K562 (cell line): ENCODE results near the gene COX6A1. TPM values are rescaled to one million over a fixed set of nuclear protein-coding genes. Genes with fewer than 3 reads are reported as not detected.

Experiments used
- ATAC-seq: fragments of 200-7000 bp; cut with Tn5 transposase; 3 replicates; pipeline ENCODE4 v1.9.1; 2020; ENCODE audit warnings: moderate library complexity
- BruUV-seq: library from RNA; stranded (reverse); fragments of 400-500 nt; replicated peaks from 2 replicates; lab custom pipeline; 2021; lab: Mats Ljungman, UMichigan
- CTCF ChIA-PET: fragments of 300-600 bp; formaldehyde crosslinking; extraction: SDS; loops from one replicate; lab custom pipeline; 2021; ENCODE audit warnings: low intra/inter-chr PET ratio; lab: Yijun Ruan, JAX
- POLR2A ChIA-PET: fragments of 300-600, 350-650 bp; sonication (Branson Sonifier 250); formaldehyde crosslinking; extraction: SDS; loops from one replicate; lab custom pipeline; 2021; ENCODE audit warnings: antibody characterized with exemption, inconsistent platforms; lab: Yijun Ruan, JAX
- DNase-seq, 4 experiments: peaks; one replicate each; pipeline versions ENCODE4 v3.0.0 to v3.0.0-alpha.2; 2011 to 2018; ENCODE audit warnings: low spot score in 3 of 4, mixed read lengths in 3 of 4; ENCODE audit errors: extremely low read depth in 1 of 4
- FAIRE-seq: peaks from 2 replicates; lab custom pipeline; 2011; peaks lifted over from hg19 to GRCh38; lab: Jason Lieb, UNC
- H2AFZ ChIP-seq: 2 replicates; pipeline ENCODE4 v1.6.0; 2011; ENCODE audit warnings: low read depth, low read length, control low read depth, inconsistent platforms
- H3K27ac ChIP-seq: fragments of 200-600 bp; 3 replicates; pipeline ENCODE4 v1.8.0; 2011; ENCODE audit warnings: low read depth, mild to moderate bottlenecking, control low read depth, inconsistent platforms, low read length, moderate library complexity, mixed read lengths; ENCODE audit errors: extremely low read depth
- H3K27me3 ChIP-seq, 2 experiments: fragments of 300-600 bp in 1 of 2; 2 replicates in 1 of 2; 3 replicates in 1 of 2; pipeline versions ENCODE4 v1.6.0 to v1.8.0; 2011; ENCODE audit warnings: inconsistent platforms in 2 of 2, low read length in 2 of 2, mild to moderate bottlenecking in 1 of 2, mixed read lengths in 1 of 2, moderate library complexity in 1 of 2; ENCODE audit not compliant: control insufficient read depth in 2 of 2, insufficient read depth in 2 of 2
- H3K36me3 ChIP-seq: fragments of 300-600 bp; 3 replicates; pipeline ENCODE4 v1.8.0; 2011; ENCODE audit warnings: mild to moderate bottlenecking, low read length, inconsistent platforms; ENCODE audit not compliant: control insufficient read depth, insufficient read depth
- H3K4me1 ChIP-seq, 2 experiments: fragments of 200-600 bp in 1 of 2; replicated peaks in 1 of 2; 2 replicates in 1 of 2; 3 replicates in 1 of 2; pipeline versions ENCODE4 v1.5.1 to v1.8.0; 2011; ENCODE audit warnings: inconsistent platforms in 2 of 2, low read length in 2 of 2, mild to moderate bottlenecking in 1 of 2, mixed read lengths in 1 of 2, moderate library complexity in 1 of 2; ENCODE audit not compliant: control insufficient read depth in 2 of 2, insufficient read depth in 2 of 2
- H3K4me2 ChIP-seq: 2 replicates; pipeline ENCODE4 v1.6.1; 2011; ENCODE audit warnings: low read length, control low read depth, inconsistent platforms, mixed read lengths; ENCODE audit not compliant: insufficient read depth
- H3K4me3 ChIP-seq: fragments of 200-600 bp; sonication (generic), shearing (Covaris generic); 2 replicates; pipeline ENCODE4 v1.5.1; 2016; ENCODE audit warnings: control low read depth, inconsistent platforms
- H3K79me2 ChIP-seq: fragments of 200-600 bp; 3 replicates; pipeline ENCODE4 v1.8.0; 2011; ENCODE audit warnings: low read length, inconsistent platforms; ENCODE audit not compliant: control insufficient read depth, insufficient read depth
- H3K9ac ChIP-seq, 2 experiments: 2 replicates each; pipeline versions ENCODE4 v1.6.0 to v1.6.1; 2011; ENCODE audit warnings: low read depth in 2 of 2, low read length in 2 of 2, control low read depth in 1 of 2, inconsistent platforms in 1 of 2, mild to moderate bottlenecking in 1 of 2, mixed read lengths in 1 of 2; ENCODE audit not compliant: insufficient read depth in 1 of 2
- H3K9me1 ChIP-seq: one replicate; pipeline ENCODE4 v1.6.0; 2011; ENCODE audit warnings: inconsistent platforms, mild to moderate bottlenecking, low read length, moderate library complexity; ENCODE audit not compliant: control insufficient read depth, insufficient read depth
- H3K9me3 ChIP-seq: replicated peaks from 2 replicates; pipeline ENCODE4 v1.5.1; 2011; ENCODE audit warnings: low read depth, low read length, inconsistent platforms; ENCODE audit not compliant: control insufficient read depth, insufficient read depth
- H4K20me1 ChIP-seq: replicated peaks from 2 replicates; pipeline ENCODE4 v1.6.1; 2011; ENCODE audit warnings: low read length, inconsistent platforms, mixed read lengths; ENCODE audit not compliant: control insufficient read depth, insufficient read depth
- CHD2 ChIP-seq: IDR thresholded peaks from 2 replicates; pipeline ENCODE4 v1.6.1; 2011; ENCODE audit warnings: low read depth, low read length
- RAD21 ChIP-seq, 2 experiments: fragments of 250-450 bp in 1 of 2; fragments of 450-650 bp in 1 of 2; sonication (Bioruptor Pico) in 1 of 2; formaldehyde crosslinking in 1 of 2; IDR thresholded peaks in 1 of 2; conservative IDR thresholded peaks in 1 of 2; 2 replicates each; pipeline versions ENCODE4 v1.4.0 to v1.8.0; 2020 to 2022; ENCODE audit warnings: mild to moderate bottlenecking in 2 of 2, moderate library complexity in 1 of 2
- RBM22 ChIP-seq: fragments of 200-400 bp; formaldehyde crosslinking; IDR thresholded peaks from 2 replicates; pipeline ENCODE4 v1.6.1; 2018; ENCODE audit warnings: low read length, low read depth; ENCODE audit not compliant: poor library complexity, severe bottlenecking
- TEAD2 ChIP-seq: fragments of 450-650 bp; IDR thresholded peaks from 2 replicates; pipeline ENCODE4 v1.6.1; 2016; ENCODE audit warnings: missing genetic modification characterization, control low read depth, missing compliant biosample characterization
- WGBS: fragments of 100-300 bp; shearing (Covaris generic); methylation state at CpG from one replicate; pipeline ENCODE4 v1.1.6; 2016; ENCODE audit warnings: low coverage, mixed read lengths; ENCODE audit not compliant: insufficient coverage; ENCODE audit errors: missing lambda C conversion rate; 5-methylcytosine and 5-hydroxymethylcytosine counted together
- in situ Hi-C: fragments of 300-500 bp; cut with MboI; formaldehyde crosslinking; loops from 4 replicates; pipeline ENCODE4 v1.15.0; 2018; ENCODE audit warnings: inconsistent platforms, mixed read lengths
- intact Hi-C: fragments of 100-400 bp; cut with micrococcal nuclease; formaldehyde crosslinking; loops from 2 replicates; pipeline ENCODE4 v1.14.2; 2022
- polyA plus RNA-seq, 8 experiments: library from polyadenylated mRNA; depleted of rRNA in 4 of 8; stranded (reverse) in 5 of 8; unstranded in 3 of 8; fragments of >200 nt; fragmentation: Nextera tagmentation in 2 of 8; fragmentation: Illumina TruSeq in 1 of 8; extraction: Ambion mirVana in 2 of 8; extraction: Trizol in 1 of 8; gene quantifications; 2 replicates each; pipeline versions ENCODE4 v1.2.1 to v1.2.3, GENCODE V29; 2011 to 2014; ENCODE audit warnings: inconsistent platforms in 1 of 8, missing spikeins in 1 of 8
- total RNA-seq, 7 experiments: library from RNA; depleted of rRNA in 6 of 7; stranded (reverse); fragments of >200 nt in 6 of 7; fragmentation: Illumina TruSeq in 2 of 7; extraction: Trizol in 2 of 7; gene quantifications; 2 replicates each; pipeline versions ENCODE4 v1.2.1 to v1.2.3, GENCODE V29; 2011 to 2021; ENCODE audit warnings: low replicate concordance in 1 of 7
- TF ChIP-seq, protein P1 (sequence below): fragments of 150-350 bp; IDR thresholded peaks from 2 replicates; pipeline ENCODE4 v1.6.1; 2014; ENCODE audit warnings: low read depth, mild to moderate bottlenecking, low read length, borderline replicate concordance
- TF ChIP-seq, protein P2 (sequence below): fragments of 200-800 bp; sonication (Bioruptor generic); IDR thresholded peaks from 2 replicates; pipeline ENCODE4 v1.6.1; 2017; ENCODE audit warnings: missing genetic modification characterization, missing compliant biosample characterization

Gene COX6A1
- total and polyA plus RNA-seq, 9 of the 15 experiments (the other 6 are each of a cell fraction or from before 2014, with no cell fraction given): 414 to 4,142 (median 931) TPM

DNA sequence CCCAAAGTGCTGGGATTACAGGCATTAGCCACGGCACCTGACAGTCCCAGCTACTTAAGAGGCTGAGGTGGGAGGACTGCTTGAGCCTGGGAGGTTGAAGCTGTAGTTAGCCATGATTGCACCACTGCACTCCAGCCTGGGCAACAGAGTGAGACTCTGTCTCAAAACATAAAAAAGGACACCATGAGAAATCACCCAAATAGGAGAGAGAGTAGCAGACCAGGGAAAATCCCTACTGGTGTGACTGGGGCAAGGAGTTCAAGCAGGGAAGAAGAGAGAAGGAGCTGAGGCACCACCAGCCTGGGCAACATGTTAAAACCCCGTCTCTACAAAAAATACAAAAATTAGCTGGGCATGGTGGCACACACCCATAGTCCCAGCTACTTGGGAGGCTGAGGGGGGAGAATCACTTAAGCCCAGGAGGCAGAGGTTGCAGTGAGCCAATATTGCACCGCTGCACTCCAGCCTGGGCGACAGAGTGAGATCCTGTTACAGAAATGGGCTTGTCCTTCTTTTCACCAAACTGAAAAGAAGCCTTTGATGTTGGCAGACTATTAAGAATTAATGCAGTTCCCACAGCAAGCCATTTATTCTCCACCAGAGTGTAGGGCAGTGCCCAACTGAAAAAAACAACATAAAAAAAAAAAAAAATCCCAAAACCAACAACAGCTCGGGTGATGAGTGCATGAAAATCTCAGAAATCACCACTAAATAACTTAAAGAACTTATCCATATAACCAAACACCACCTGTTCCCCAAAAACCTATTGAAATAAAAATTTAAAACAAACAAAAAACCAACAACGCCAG lies 36.1 kb downstream of the COX6A1 start:
- no peak overlapping the region for H3K27ac ChIP-seq
- peak overlapping the region in 1 of 2 experiments; percentile 13; a peak in 1 of 4 replicates for H3K9ac ChIP-seq
- no peak overlapping the region for H3K4me3 ChIP-seq
- no peak overlapping the region for H2AFZ ChIP-seq
- in situ Hi-C loops (no loop called here), intact Hi-C loops (no loop called here)
- ATAC-seq: no peak
- CTCF ChIA-PET: no interaction called here
- 65% methylated on average over 6 of the region's 6 CpGs for WGBS
- BruUV-seq: no TSS peak
- POLR2A ChIA-PET: interaction anchor here (0.7 to 2.9 kb wide), 10 partner anchors 10 to 183 kb away, joined by 3 to 13 read pairs (median 8); partner anchors contain the start of genes DYNLL1 and RNU4-2
- FAIRE-seq: no peak
- H3K36me3 ChIP-seq: peaks cover 3% of the 10 kb centered on the region; the same call in 2 of the 3 replicates
- H3K4me2 ChIP-seq: peak overlapping the region; percentile 2; the same call in 1 of the 2 replicates
- H4K20me1 ChIP-seq: no peaks in the 10 kb centered on the region
- no peaks in the 10 kb centered on the region for H3K27me3 ChIP-seq
- no peaks in the 10 kb centered on the region for H3K9me1 ChIP-seq
- peaks cover 26 to 33% of the 10 kb centered on the region in 2 experiments for H3K4me1 ChIP-seq
- peaks cover 62% of the 10 kb centered on the region for H3K79me2 ChIP-seq
- no peaks in the 10 kb centered on the region for H3K9me3 ChIP-seq
- TF ChIP-seq, protein P1, sequence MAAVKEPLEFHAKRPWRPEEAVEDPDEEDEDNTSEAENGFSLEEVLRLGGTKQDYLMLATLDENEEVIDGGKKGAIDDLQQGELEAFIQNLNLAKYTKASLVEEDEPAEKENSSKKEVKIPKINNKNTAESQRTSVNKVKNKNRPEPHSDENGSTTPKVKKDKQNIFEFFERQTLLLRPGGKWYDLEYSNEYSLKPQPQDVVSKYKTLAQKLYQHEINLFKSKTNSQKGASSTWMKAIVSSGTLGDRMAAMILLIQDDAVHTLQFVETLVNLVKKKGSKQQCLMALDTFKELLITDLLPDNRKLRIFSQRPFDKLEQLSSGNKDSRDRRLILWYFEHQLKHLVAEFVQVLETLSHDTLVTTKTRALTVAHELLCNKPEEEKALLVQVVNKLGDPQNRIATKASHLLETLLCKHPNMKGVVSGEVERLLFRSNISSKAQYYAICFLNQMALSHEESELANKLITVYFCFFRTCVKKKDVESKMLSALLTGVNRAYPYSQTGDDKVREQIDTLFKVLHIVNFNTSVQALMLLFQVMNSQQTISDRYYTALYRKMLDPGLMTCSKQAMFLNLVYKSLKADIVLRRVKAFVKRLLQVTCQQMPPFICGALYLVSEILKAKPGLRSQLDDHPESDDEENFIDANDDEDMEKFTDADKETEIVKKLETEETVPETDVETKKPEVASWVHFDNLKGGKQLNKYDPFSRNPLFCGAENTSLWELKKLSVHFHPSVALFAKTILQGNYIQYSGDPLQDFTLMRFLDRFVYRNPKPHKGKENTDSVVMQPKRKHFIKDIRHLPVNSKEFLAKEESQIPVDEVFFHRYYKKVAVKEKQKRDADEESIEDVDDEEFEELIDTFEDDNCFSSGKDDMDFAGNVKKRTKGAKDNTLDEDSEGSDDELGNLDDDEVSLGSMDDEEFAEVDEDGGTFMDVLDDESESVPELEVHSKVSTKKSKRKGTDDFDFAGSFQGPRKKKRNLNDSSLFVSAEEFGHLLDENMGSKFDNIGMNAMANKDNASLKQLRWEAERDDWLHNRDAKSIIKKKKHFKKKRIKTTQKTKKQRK: no peak
- TF ChIP-seq RAD21 (CRISPR knock-in tag; conservative IDR thresholded peaks at IDR 0.05 in 1 of 2, IDR thresholded peaks at IDR 0.05 in 1 of 2) (no peak), TEAD2 (tag) (no peak), CHD2 (no peak), RBM22 (no peak)
- TF ChIP-seq, protein P2, sequence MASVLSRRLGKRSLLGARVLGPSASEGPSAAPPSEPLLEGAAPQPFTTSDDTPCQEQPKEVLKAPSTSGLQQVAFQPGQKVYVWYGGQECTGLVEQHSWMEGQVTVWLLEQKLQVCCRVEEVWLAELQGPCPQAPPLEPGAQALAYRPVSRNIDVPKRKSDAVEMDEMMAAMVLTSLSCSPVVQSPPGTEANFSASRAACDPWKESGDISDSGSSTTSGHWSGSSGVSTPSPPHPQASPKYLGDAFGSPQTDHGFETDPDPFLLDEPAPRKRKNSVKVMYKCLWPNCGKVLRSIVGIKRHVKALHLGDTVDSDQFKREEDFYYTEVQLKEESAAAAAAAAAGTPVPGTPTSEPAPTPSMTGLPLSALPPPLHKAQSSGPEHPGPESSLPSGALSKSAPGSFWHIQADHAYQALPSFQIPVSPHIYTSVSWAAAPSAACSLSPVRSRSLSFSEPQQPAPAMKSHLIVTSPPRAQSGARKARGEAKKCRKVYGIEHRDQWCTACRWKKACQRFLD (CRISPR knock-in tag): 0 out of 2 replicates have a peak, but pooled peaks have one; percentile 24
- DNase-seq: no peak
